Activated naive CD4-positive, alpha-beta T cell treated with anti-CD3 and anti-CD28 coated beads for 36 hours (primary cell): ENCODE measurements around the gene PCSK5. TPM values are rescaled to one million over a fixed set of nuclear protein-coding genes. Genes with fewer than 3 reads are reported as not detected.

Experiments
- CTCF ChIA-PET: fragments of 350-600 bp; sonication (Branson Sonifier 250); formaldehyde crosslinking; loops from one replicate; lab custom pipeline; 2021; ENCODE audit warnings: antibody characterized with exemption; lab: Charles Lee
- DNase-seq: peaks from one replicate; pipeline ENCODE4 v3.0.0-alpha.2; 2020
- H3K27ac Mint-ChIP-seq: one replicate; pipeline ENCODE4 v1.8.0; 2021; ENCODE audit warnings: mild to moderate bottlenecking, mixed read lengths
- H3K27me3 Mint-ChIP-seq: one replicate; pipeline ENCODE4 v1.8.0; 2021; ENCODE audit warnings: low read depth, mixed read lengths
- H3K36me3 Mint-ChIP-seq: one replicate; pipeline ENCODE4 v1.8.0; 2021; ENCODE audit warnings: low read depth, mixed read lengths
- H3K4me1 Mint-ChIP-seq: one replicate; pipeline ENCODE4 v1.8.0; 2021; ENCODE audit warnings: low read depth, mixed read lengths
- H3K4me3 Mint-ChIP-seq: one replicate; pipeline ENCODE4 v1.8.0; 2021; ENCODE audit warnings: mild to moderate bottlenecking, moderate library complexity, mixed read lengths
- H3K9me3 Mint-ChIP-seq: one replicate; pipeline ENCODE4 v1.8.0; 2021; ENCODE audit warnings: mixed read lengths
- intact Hi-C: fragments of 100-400 bp; cut with micrococcal nuclease; formaldehyde crosslinking; loops from one replicate; pipeline ENCODE4 v1.15.1; 2023
- total RNA-seq, 2 experiments: library from RNA; stranded (reverse); gene quantifications; one replicate each; pipeline ENCODE4 v1.2.3, GENCODE V29; 2021

PCSK5 gene
- total RNA-seq, 2 experiments from 2014 or later: 5.7 to 6.0 TPM

- CTCF ChIA-PET: interaction anchor here (0.6 to 1.9 kb wide), 4 partner anchors 9 to 133 kb away, joined by 3 to 10 read pairs (median 3); no protein-coding TSS in a partner anchor
- DNase-seq: no peak
- intact Hi-C loops: loop anchor here (5.0 to 10.0 kb wide), 5 partner anchors 370 to 998 kb away; partner anchors contain the start of genes CARNMT1, NMRK1, OSTF1 and RFK
- Mint-ChIP-seq H3K4me1 (peaks cover 94% of the 10 kb centered on the region), H3K4me3 (no peak overlapping the region), H3K27ac (no peak overlapping the region), H3K27me3 (no peaks in the 10 kb centered on the region), H3K36me3 (no peaks in the 10 kb centered on the region), H3K9me3 (no peaks in the 10 kb centered on the region)
Measured at GRCh38 chr9:76022317-76022716, 131.8 kb downstream of the PCSK5 start.

GRCh38 chr9:76023715-76024195 lies 133.3 kb downstream of the PCSK5 start:
- Mint-ChIP-seq H3K27ac (peak overlapping the region; percentile 83), H3K4me3 (peak overlapping the region; percentile 68), H3K9me3 (no peaks in the 10 kb centered on the region), H3K4me1 (peaks cover 92% of the 10 kb centered on the region), H3K36me3 (peaks cover 5% of the 10 kb centered on the region), H3K27me3 (no peaks in the 10 kb centered on the region)
- peak; percentile 64 for DNase-seq
- intact Hi-C loops: loop anchor here (1.0 to 10.0 kb wide), 9 partner anchors 93 to 999 kb away; partner anchors contain the start of genes CARNMT1, NMRK1, OSTF1 and PCSK5
- CTCF ChIA-PET: interaction anchor here (0.6 to 1.9 kb wide), 3 partner anchors 14 to 277 kb away, joined by 6 to 10 read pairs (median 7); no protein-coding TSS in a partner anchor

GRCh38 chr9:76025286-76025685 lies 134.8 kb downstream of the PCSK5 start:
- Mint-ChIP-seq H3K27ac (no peak overlapping the region), H3K27me3 (no peaks in the 10 kb centered on the region), H3K9me3 (peaks cover 1% of the 10 kb centered on the region), H3K4me1 (peaks cover 81% of the 10 kb centered on the region), H3K4me3 (no peak overlapping the region), H3K36me3 (peaks cover 12% of the 10 kb centered on the region)
- intact Hi-C loops: loop anchor here (10.0 kb wide), 2 partner anchors 840 to 1000 kb away; partner anchors contain the start of gene CARNMT1
- CTCF ChIA-PET: no interaction called here
- DNase-seq: no peak

DNA sequence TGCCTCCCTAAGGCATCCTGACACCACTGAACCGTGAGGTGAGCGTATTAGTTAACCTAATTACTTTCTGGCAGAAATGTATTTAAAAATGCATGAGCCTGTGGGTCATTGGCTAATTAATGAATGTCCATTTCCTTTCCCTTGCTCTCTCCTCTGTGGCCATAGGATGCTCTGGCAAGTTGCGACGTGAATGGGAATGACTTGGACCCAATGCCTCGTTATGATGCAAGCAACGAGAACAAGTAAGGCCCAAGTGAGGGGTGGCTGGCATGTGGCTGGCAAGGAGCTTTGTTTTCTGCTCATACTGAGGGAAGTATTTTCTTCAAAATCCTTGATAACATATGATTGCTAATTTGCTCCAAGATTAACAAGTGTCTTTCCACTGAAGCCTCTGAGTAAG lies 136.3 kb downstream of the PCSK5 start:
- CTCF ChIA-PET: no interaction called here
- intact Hi-C loops: loop anchor here (10.0 kb wide), 2 partner anchors 842 to 1002 kb away; partner anchors contain the start of gene CARNMT1
- H3K27ac Mint-ChIP-seq: no peak overlapping the region

DNA sequence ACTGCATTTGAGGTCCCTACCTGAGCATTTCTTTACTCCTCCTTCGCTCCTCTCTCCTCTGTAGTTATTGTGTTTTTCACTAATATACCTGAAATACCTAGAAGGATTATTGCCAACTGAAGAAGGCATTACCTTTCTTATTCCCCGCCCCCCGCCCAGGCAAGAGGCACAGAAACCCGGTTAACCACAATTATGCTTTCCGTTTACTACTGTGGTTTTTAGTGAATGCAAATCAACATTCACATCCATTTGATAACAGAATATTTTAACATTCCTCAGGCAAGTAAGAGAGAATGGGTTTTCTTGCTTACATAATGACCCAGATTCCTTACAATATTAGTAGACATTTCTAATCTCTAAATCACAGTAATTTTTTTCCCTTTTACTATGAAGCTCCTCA lies 136.9 kb downstream of the PCSK5 start:
- no peak overlapping the region for H3K4me3 Mint-ChIP-seq
- no peaks in the 10 kb centered on the region for H3K27me3 Mint-ChIP-seq
- intact Hi-C loops: loop anchor here (10.0 kb wide), 2 partner anchors 843 to 1003 kb away; partner anchors contain the start of gene CARNMT1
- CTCF ChIA-PET: interaction anchor here (0.8 kb wide), 1 partner anchor 499 kb away, joined by 5 read pairs; no protein-coding TSS in a partner anchor
- peak; percentile 18 for DNase-seq
- H3K9me3 Mint-ChIP-seq: peaks cover 1% of the 10 kb centered on the region
- H3K27ac Mint-ChIP-seq: peak overlapping the region; percentile 6
- peaks cover 19% of the 10 kb centered on the region for H3K36me3 Mint-ChIP-seq
- H3K4me1 Mint-ChIP-seq: peaks cover 70% of the 10 kb centered on the region

More for the DNA sequence above, 136.3 kb downstream of the PCSK5 start:
- H3K36me3 Mint-ChIP-seq: peaks cover 19% of the 10 kb centered on the region
- no peaks in the 10 kb centered on the region for H3K27me3 Mint-ChIP-seq
- no peak overlapping the region for H3K4me3 Mint-ChIP-seq
- DNase-seq: no peak
- peaks cover 1% of the 10 kb centered on the region for H3K9me3 Mint-ChIP-seq
- H3K4me1 Mint-ChIP-seq: peaks cover 70% of the 10 kb centered on the region

GRCh38 chr9:76027861-76028260 lies 137.4 kb downstream of the PCSK5 start:
- CTCF ChIA-PET: interaction anchor here (0.8 kb wide), 1 partner anchor 500 kb away, joined by 5 read pairs; no protein-coding TSS in a partner anchor
- H3K27me3 Mint-ChIP-seq: no peaks in the 10 kb centered on the region

DNA sequence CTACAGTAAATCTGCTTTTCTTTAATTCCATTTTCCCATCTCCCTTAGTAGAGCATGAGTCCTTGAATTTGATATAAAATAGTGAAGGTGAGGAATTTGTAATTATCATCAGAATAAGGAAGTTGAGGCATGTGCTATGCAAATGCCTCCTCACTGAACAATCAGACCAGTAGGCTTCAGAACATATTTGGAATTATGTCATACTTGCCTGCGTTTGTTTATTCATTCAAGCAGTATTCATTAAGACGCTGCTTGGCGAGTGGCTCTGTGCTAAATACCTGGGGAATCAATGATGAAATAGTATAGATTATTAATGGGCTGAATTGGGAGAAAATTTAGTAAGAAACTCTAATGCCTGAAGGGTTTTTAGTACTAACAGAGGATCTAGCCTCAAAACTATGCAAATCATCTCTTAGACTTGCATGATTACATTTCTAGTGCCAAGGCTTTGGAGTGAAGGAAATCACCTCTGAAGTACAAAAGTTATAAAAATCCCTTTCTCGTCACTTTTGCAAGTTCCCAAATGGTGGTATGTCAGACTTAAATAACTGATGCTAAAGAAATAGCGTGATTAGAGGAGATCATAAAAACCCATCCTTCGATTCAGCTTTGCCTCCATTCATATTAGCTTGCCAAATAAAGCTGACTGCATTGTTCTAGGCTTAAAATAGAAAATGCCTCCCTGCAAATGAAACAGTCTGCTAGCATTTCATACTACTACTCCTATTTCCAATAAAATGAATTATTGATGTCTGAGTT lies 141.7 kb downstream of the PCSK5 start:
- intact Hi-C loops: no loop called here
- Mint-ChIP-seq H3K36me3 (peaks cover 22% of the 10 kb centered on the region), H3K4me3 (peak overlapping the region; percentile 43), H3K9me3 (peaks cover 1% of the 10 kb centered on the region), H3K27me3 (no peaks in the 10 kb centered on the region), H3K4me1 (peaks cover 45% of the 10 kb centered on the region), H3K27ac (peak overlapping the region; percentile 50)
- DNase-seq: no peak
- CTCF ChIA-PET: interaction anchor here (1.4 kb wide), 1 partner anchor 17 kb away, joined by 3 read pairs; no protein-coding TSS in a partner anchor

More at GRCh38 chr9:76027861-76028260, 137.4 kb downstream of the PCSK5 start:
- Mint-ChIP-seq H3K4me3 (no peak overlapping the region), H3K9me3 (peaks cover 1% of the 10 kb centered on the region), H3K27ac (no peak overlapping the region), H3K4me1 (peaks cover 70% of the 10 kb centered on the region), H3K36me3 (peaks cover 19% of the 10 kb centered on the region)
- no peak for DNase-seq
- intact Hi-C loops: loop anchor here (10.0 kb wide), 2 partner anchors 843 to 1003 kb away; partner anchors contain the start of gene CARNMT1

GRCh38 chr9:76032797-76033373 lies 142.4 kb downstream of the PCSK5 start:
- H3K4me1 Mint-ChIP-seq: peaks cover 41% of the 10 kb centered on the region
- H3K36me3 Mint-ChIP-seq: peaks cover 22% of the 10 kb centered on the region
- no peak for DNase-seq
- peak overlapping the region; percentile 43 for H3K4me3 Mint-ChIP-seq
- peak overlapping the region; percentile 50 for H3K27ac Mint-ChIP-seq
- CTCF ChIA-PET: no interaction called here
- H3K27me3 Mint-ChIP-seq: no peaks in the 10 kb centered on the region
- H3K9me3 Mint-ChIP-seq: peaks cover 1% of the 10 kb centered on the region
- intact Hi-C loops: no loop called here

- peak; percentile 22 for DNase-seq
- H3K9me3 Mint-ChIP-seq: peaks cover 1% of the 10 kb centered on the region
- H3K36me3 Mint-ChIP-seq: peaks cover 20% of the 10 kb centered on the region
- H3K27me3 Mint-ChIP-seq: no peaks in the 10 kb centered on the region
- CTCF ChIA-PET: interaction anchor here (0.6 kb wide), 1 partner anchor 168 kb away, joined by 4 read pairs; no protein-coding TSS in a partner anchor
- H3K4me3 Mint-ChIP-seq: no peak overlapping the region
- H3K27ac Mint-ChIP-seq: no peak overlapping the region
- peaks cover 34% of the 10 kb centered on the region for H3K4me1 Mint-ChIP-seq
- intact Hi-C loops: no loop called here
Measured at GRCh38 chr9:76034049-76034448, 143.6 kb downstream of the PCSK5 start.

GRCh38 chr9:76036762-76037161 lies 146.3 kb downstream of the PCSK5 start:
- no peak for DNase-seq
- CTCF ChIA-PET: no interaction called here
- no peaks in the 10 kb centered on the region for H3K9me3 Mint-ChIP-seq
- no peaks in the 10 kb centered on the region for H3K27me3 Mint-ChIP-seq
- peaks cover 33% of the 10 kb centered on the region for H3K4me1 Mint-ChIP-seq
- H3K36me3 Mint-ChIP-seq: peaks cover 9% of the 10 kb centered on the region
- H3K4me3 Mint-ChIP-seq: no peak overlapping the region
- no peak overlapping the region for H3K27ac Mint-ChIP-seq
- intact Hi-C loops: no loop called here

- peaks cover 9% of the 10 kb centered on the region for H3K36me3 Mint-ChIP-seq
- no peak for DNase-seq
- CTCF ChIA-PET: no interaction called here
- H3K27ac Mint-ChIP-seq: no peak overlapping the region
- H3K4me3 Mint-ChIP-seq: no peak overlapping the region
- H3K4me1 Mint-ChIP-seq: peaks cover 23% of the 10 kb centered on the region
- intact Hi-C loops: no loop called here
- H3K9me3 Mint-ChIP-seq: no peaks in the 10 kb centered on the region
- no peaks in the 10 kb centered on the region for H3K27me3 Mint-ChIP-seq
Measured at GRCh38 chr9:76037587-76038225, 147.2 kb downstream of the PCSK5 start.
